ENCODE measurements around the gene SMTN. TPM values are rescaled to one million over a fixed set of nuclear protein-coding genes. Genes with fewer than 3 reads are reported as not detected.

The SMTN gene
- total RNA-seq, 1 experiment from 2014 or later: 68.8 TPM

GRCh38 chr22:31122532-31123291, 41.6 kb downstream of the SMTN start, which contains the start of gene INPP5J:
Gene INPP5J (plus strand): TSS chr22:31122966. CDS start chr22:31123015, 49 bp downstream.
- peak within 1 kb of the TSS; percentile 57 for H3K4me3 ChIP-seq

GRCh38 chr22:31123292-31123602, 42.1 kb downstream of the SMTN start:
- BruUV-seq (replicated peaks): TSS peak; percentile 59

More at GRCh38 chr22:31122532-31123291, 41.6 kb downstream of the SMTN start, which contains the start of gene INPP5J:
- Histone ChIP-seq H2AFZ (peak within 1 kb of the TSS; percentile 77), H3K79me2 (ENCODE audit: low read depth) (no peaks in the 10 kb centered on the region), H3F3A (ENCODE audit: insufficient read depth, low read depth) (peaks cover 4% of the 10 kb centered on the region; the same call in 1 of the 2 replicates), H3K4me1 (replicated peaks; ENCODE audit: insufficient read depth) (peaks cover 6% of the 10 kb centered on the region; the same call in 1 of the 2 replicates), H3K4me2 (peak within 1 kb of the TSS; percentile 80), H4K20me1 (ENCODE audit: insufficient read depth) (no peaks in the 10 kb centered on the region), H3K27me3 (ENCODE audit: insufficient read depth, low read depth) (peaks cover 16% of the 10 kb centered on the region; the same call in 1 of the 2 replicates), H3K9me3 (ENCODE audit: insufficient read depth, low read depth) (no peaks in the 10 kb centered on the region), H3K27ac (no peak within 1 kb of the TSS), H3K36me3 (ENCODE audit: low read depth) (no peaks in the 10 kb centered on the region), H3K9me2 (ENCODE audit: insufficient read depth) (no peaks in the 10 kb centered on the region)
- intact Hi-C loops (cut with micrococcal nuclease; ENCODE audit: unreplicated experiment): no loop called here
- BruUV-seq (replicated peaks): no TSS peak
- TF ChIP-seq EZH2 (IDR thresholded peaks at IDR 0.05; ENCODE audit: low read depth) (no peak), CTCF (conservative IDR thresholded peaks at IDR 0.05) (no peak)
- CTCF ChIA-PET: no interaction called here
- peak; percentile 34 to 48 for DNase-seq
- POLR2A ChIA-PET (ENCODE audit: unreplicated experiment): interaction anchor here (0.7 kb wide), 1 partner anchor 15 kb away, joined by 10 read pairs; no protein-coding TSS in a partner anchor

DNA sequence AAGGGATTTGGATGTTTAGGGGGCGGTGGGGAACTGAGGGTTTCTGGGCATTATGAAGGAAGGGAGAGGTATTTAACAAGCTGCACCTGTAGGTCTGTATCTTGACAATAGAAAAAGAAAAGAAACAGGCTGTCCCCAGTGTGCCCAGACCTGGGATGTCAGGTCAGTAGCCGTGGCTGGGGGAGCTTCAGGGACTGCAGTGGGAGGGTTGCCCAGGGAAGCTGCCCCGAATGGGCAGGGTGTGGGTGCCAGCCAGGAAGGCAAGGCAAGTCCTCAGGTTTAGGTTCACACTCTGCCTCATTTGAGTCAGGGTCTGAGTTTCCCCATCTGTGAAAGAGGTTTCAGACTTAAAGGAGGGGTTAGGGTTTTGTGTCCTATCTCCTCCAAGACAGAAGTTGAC, 43.2 kb downstream of the SMTN start:
- Histone ChIP-seq H3K4me2 (no peak overlapping the region), H3F3A (ENCODE audit: insufficient read depth, low read depth) (peaks cover 4% of the 10 kb centered on the region; the same call in 1 of the 2 replicates), H2AFZ (no peak overlapping the region), H3K4me1 (replicated peaks; ENCODE audit: insufficient read depth) (peaks cover 6% of the 10 kb centered on the region; the same call in 1 of the 2 replicates), H3K9me2 (ENCODE audit: insufficient read depth) (no peaks in the 10 kb centered on the region), H3K79me2 (ENCODE audit: low read depth) (no peaks in the 10 kb centered on the region), H3K36me3 (ENCODE audit: low read depth) (no peaks in the 10 kb centered on the region), H4K20me1 (ENCODE audit: insufficient read depth) (no peaks in the 10 kb centered on the region), H3K27me3 (ENCODE audit: insufficient read depth, low read depth) (peaks cover 16% of the 10 kb centered on the region; the same call in 1 of the 2 replicates), H3K4me3 (no peak overlapping the region), H3K9me3 (ENCODE audit: insufficient read depth, low read depth) (no peaks in the 10 kb centered on the region), H3K27ac (no peak overlapping the region)
- ChIA-PET POLR2A (ENCODE audit: unreplicated experiment) (no interaction called here), CTCF (no interaction called here)
- BruUV-seq (replicated peaks): no TSS peak
- peak in 1 of 2 experiments; percentile 33 for DNase-seq
- no peak for TF ChIP-seq CTCF (conservative IDR thresholded peaks at IDR 0.05)
- no peak for TF ChIP-seq EZH2 (IDR thresholded peaks at IDR 0.05; ENCODE audit: low read depth)
- intact Hi-C loops (cut with micrococcal nuclease; ENCODE audit: unreplicated experiment): no loop called here

More at GRCh38 chr22:31123292-31123602, 42.1 kb downstream of the SMTN start:
- Histone ChIP-seq H2AFZ (peak overlapping the region; percentile 77; the same call in 1 of the 2 replicates), H3K36me3 (ENCODE audit: low read depth) (no peaks in the 10 kb centered on the region), H3K4me1 (replicated peaks; ENCODE audit: insufficient read depth) (peaks cover 6% of the 10 kb centered on the region; the same call in 1 of the 2 replicates), H3K4me3 (peak overlapping the region; percentile 57), H3K9me2 (ENCODE audit: insufficient read depth) (no peaks in the 10 kb centered on the region), H4K20me1 (ENCODE audit: insufficient read depth) (no peaks in the 10 kb centered on the region), H3K27me3 (ENCODE audit: insufficient read depth, low read depth) (peaks cover 16% of the 10 kb centered on the region; the same call in 1 of the 2 replicates), H3K79me2 (ENCODE audit: low read depth) (no peaks in the 10 kb centered on the region), H3K9me3 (ENCODE audit: insufficient read depth, low read depth) (no peaks in the 10 kb centered on the region), H3K4me2 (peak overlapping the region; percentile 80), H3F3A (ENCODE audit: insufficient read depth, low read depth) (peaks cover 4% of the 10 kb centered on the region; the same call in 1 of the 2 replicates), H3K27ac (no peak overlapping the region)
- intact Hi-C loops (cut with micrococcal nuclease; ENCODE audit: unreplicated experiment): no loop called here
- TF ChIP-seq EZH2 (IDR thresholded peaks at IDR 0.05; ENCODE audit: low read depth): no peak
- TF ChIP-seq CTCF (conservative IDR thresholded peaks at IDR 0.05): no peak
- DNase-seq: no peak
- CTCF ChIA-PET: no interaction called here
- POLR2A ChIA-PET (ENCODE audit: unreplicated experiment): no interaction called here
